Endometrial microvascular endothelial cells (primary cell): Measurements from ENCODE around the gene EVC2. TPM values are rescaled to one million over a fixed set of nuclear protein-coding genes. Genes with fewer than 3 reads are reported as not detected.
"Not testable (repeated sequence)": the region's sequence is repeated elsewhere in the genome, so short reads cannot be mapped to it uniquely, and the experiment has no call there.

ENCODE experiments used
- in situ Hi-C: cut with HindIII; loops from 2 replicates; pipeline ENCODE4 v1.10.0; 2017; ENCODE audit warnings: low sequenced_read_pairs, low pct_unique_long_range_greater_than_20kb; ENCODE audit errors: inconsistent ontology term
- total RNA-seq: library from RNA; depleted of rRNA; stranded (reverse); fragments of >200 nt; gene quantifications from one replicate; pipeline ENCODE4 v1.2.3, GENCODE V29; 2015; ENCODE audit errors: inconsistent ontology term

EVC2 gene
- total RNA-seq, 1 donor from 2014 or later, result 4.0 TPM

- in situ Hi-C loops, result no loop called here
These were observed 39.5 kb upstream of the EVC2 start for GRCh38 chr4:5747738-5748375.

- in situ Hi-C loops, result no loop called here
These were observed 38.7 kb upstream of the EVC2 start for GRCh38 chr4:5746829-5747737.

- in situ Hi-C loops, result no loop called here
These were observed 37.9 kb upstream of the EVC2 start for GRCh38 chr4:5746250-5746649.

- in situ Hi-C loops, result no loop called here
These were observed 34.6 kb upstream of the EVC2 start for GRCh38 chr4:5742968-5743367.

- in situ Hi-C loops, result no loop called here
These were observed 34.0 kb upstream of the EVC2 start for GRCh38 chr4:5742388-5742787.

GRCh38 chr4:5738061-5738460 lies 29.7 kb upstream of the EVC2 start:
- in situ Hi-C loops, result no loop called here

GRCh38 chr4:5735463-5735862 lies 27.1 kb upstream of the EVC2 start:
- in situ Hi-C loops, result no loop called here

- in situ Hi-C loops, result no loop called here
These were observed 26.5 kb upstream of the EVC2 start for GRCh38 chr4:5734853-5735252.

- in situ Hi-C loops, result no loop called here
These were observed 23.8 kb upstream of the EVC2 start for GRCh38 chr4:5732158-5732557.

- in situ Hi-C loops, result no loop called here
These were observed 22.9 kb upstream of the EVC2 start for GRCh38 chr4:5730993-5731990.

GRCh38 chr4:5730436-5730835 lies 22.1 kb upstream of the EVC2 start:
- in situ Hi-C loops, result no loop called here

GRCh38 chr4:5728412-5728811 lies 20.1 kb upstream of the EVC2 start:
- in situ Hi-C loops, result not testable (repeated sequence)

- in situ Hi-C loops, result no loop called here
These were observed 16.0 kb upstream of the EVC2 start for GRCh38 chr4:5724377-5724776.

- in situ Hi-C loops, result no loop called here
These were observed 14.0 kb upstream of the EVC2 start for GRCh38 chr4:5722328-5722727.

- in situ Hi-C loops, result no loop called here
These were observed 13.6 kb upstream of the EVC2 start for GRCh38 chr4:5721923-5722322.

GRCh38 chr4:5720980-5721379 lies 12.6 kb upstream of the EVC2 start:
- in situ Hi-C loops, result no loop called here

GRCh38 chr4:5720157-5720850 lies 11.9 kb upstream of the EVC2 start:
- in situ Hi-C loops, result no loop called here

GRCh38 chr4:5719350-5720055 lies 11.1 kb upstream of the EVC2 start:
- in situ Hi-C loops, result no loop called here
